SJCRH30 (cell line): ENCODE results near the gene NTNG2. TPM values are rescaled to one million over a fixed set of nuclear protein-coding genes. Genes with fewer than 3 reads are reported as not detected.

Source experiments
- DNase-seq, 2 experiments: peaks; one replicate each; pipeline ENCODE4 v3.0.0-alpha.2; 2015 to 2020
- H3K27ac ChIP-seq: fragments of 250-450 bp; sonication (Bioruptor Pico); 2 replicates; pipeline ENCODE4 v1.5.1; 2020; ENCODE audit warnings: mild to moderate bottlenecking, moderate library complexity
- H3K27me3 ChIP-seq: fragments of 250-450 bp; sonication (Bioruptor Pico); 2 replicates; pipeline ENCODE4 v1.5.1; 2020; ENCODE audit warnings: mild to moderate bottlenecking, moderate library complexity
- H3K36me3 ChIP-seq: fragments of 250-450 bp; sonication (Bioruptor Pico); 2 replicates; pipeline ENCODE4 v1.5.1; 2020; ENCODE audit warnings: mild to moderate bottlenecking, moderate library complexity
- H3K4me1 ChIP-seq: fragments of 250-450 bp; sonication (Bioruptor Pico); 2 replicates; pipeline ENCODE4 v1.5.1; 2020; ENCODE audit warnings: mild to moderate bottlenecking, moderate library complexity
- H3K4me3 ChIP-seq: fragments of 250-450 bp; sonication (Bioruptor Pico); 2 replicates; pipeline ENCODE4 v1.5.1; 2020; ENCODE audit warnings: mild to moderate bottlenecking, moderate library complexity
- H3K9me3 ChIP-seq: fragments of 250-450 bp; sonication (Bioruptor Pico); replicated peaks from 2 replicates; pipeline ENCODE4 v1.5.1; 2020; ENCODE audit warnings: mild to moderate bottlenecking, moderate library complexity
- total RNA-seq: library from RNA; depleted of rRNA; stranded (reverse); fragments of >200 nt; shearing (Covaris generic); gene quantifications from 2 replicates; pipeline ENCODE4 v1.2.3, GENCODE V29; 2014

NTNG2 gene
- total RNA-seq, 1 experiment from 2014 or later: 0.26 TPM

- Histone ChIP-seq H3K27me3 (peaks cover 14% of the 10 kb centered on the region), H3K27ac (no peak overlapping the region), H3K9me3 (no peaks in the 10 kb centered on the region), H3K4me1 (peaks cover 3% of the 10 kb centered on the region; the same call in 1 of the 2 replicates), H3K36me3 (no peaks in the 10 kb centered on the region), H3K4me3 (peak overlapping the region; percentile 34)
- DNase-seq: peak; percentile 59 to 69
Observed at GRCh38 chr9:132141344-132141947, 20.4 kb upstream of the NTNG2 start.

DNA sequence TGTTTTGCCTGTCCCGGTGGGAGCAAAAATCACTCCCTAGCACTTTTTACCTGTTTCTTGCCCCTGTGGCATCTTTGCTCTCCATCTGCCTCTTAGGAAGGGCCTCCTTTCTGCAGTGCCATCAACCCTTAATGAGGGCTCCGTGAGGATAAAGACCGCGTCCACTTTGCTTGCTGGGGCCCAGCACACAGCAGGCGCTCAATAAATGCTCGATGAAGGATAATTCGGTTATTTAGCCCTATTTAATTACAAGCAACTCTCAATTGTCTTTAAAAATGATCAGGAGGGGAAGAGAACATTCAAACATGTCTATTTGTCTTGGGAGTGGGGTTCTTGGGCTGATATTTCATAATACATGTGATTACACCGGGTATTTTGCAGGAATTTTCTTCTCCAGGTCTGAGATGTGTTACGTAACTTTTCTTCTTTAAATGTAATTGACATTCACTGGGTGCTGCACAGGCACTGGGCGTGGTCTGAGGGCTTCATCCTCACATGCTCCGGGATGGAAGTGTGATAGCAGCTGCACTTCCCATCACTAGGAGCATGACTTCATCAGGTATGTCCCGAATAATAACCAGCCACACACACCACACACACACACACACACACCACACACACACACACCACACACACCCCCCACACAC, 19.8 kb upstream of the NTNG2 start:
- Histone ChIP-seq H3K4me3 (peak overlapping the region; percentile 34), H3K27ac (no peak overlapping the region), H3K36me3 (no peaks in the 10 kb centered on the region), H3K27me3 (peaks cover 11% of the 10 kb centered on the region), H3K4me1 (peaks cover 3% of the 10 kb centered on the region; the same call in 1 of the 2 replicates), H3K9me3 (no peaks in the 10 kb centered on the region)
- peak; percentile 63 to 70 for DNase-seq

- Histone ChIP-seq H3K9me3 (no peaks in the 10 kb centered on the region), H3K36me3 (no peaks in the 10 kb centered on the region), H3K27ac (no peak overlapping the region), H3K27me3 (peaks cover 9% of the 10 kb centered on the region), H3K4me3 (no peak overlapping the region), H3K4me1 (peaks cover 3% of the 10 kb centered on the region; the same call in 1 of the 2 replicates)
- no peak for DNase-seq
Observed at GRCh38 chr9:132142924-132143323, 18.9 kb upstream of the NTNG2 start.

DNA sequence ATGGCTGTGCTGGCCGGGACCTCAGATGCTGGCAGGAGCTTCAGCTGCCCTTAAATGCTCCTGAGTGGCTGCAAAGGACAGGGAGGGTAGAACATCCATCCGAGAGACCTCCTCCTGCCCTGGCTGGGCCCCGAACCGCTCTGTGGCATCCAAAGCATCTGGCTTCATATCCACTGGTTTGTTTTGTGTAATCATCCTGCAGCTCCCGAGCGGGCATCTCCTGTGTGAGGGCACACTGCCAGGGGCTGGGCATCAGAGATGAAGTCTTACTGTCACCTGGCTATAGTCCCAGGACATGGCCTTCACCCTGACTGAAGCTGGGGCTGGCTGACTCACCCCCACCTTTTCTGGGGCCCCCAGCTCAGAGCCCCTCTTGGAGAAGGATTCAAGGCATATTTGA, 18.5 kb upstream of the NTNG2 start:
- Histone ChIP-seq H3K4me3 (no peak overlapping the region), H3K4me1 (peaks cover 3% of the 10 kb centered on the region; the same call in 1 of the 2 replicates), H3K36me3 (no peaks in the 10 kb centered on the region), H3K27ac (no peak overlapping the region), H3K9me3 (no peaks in the 10 kb centered on the region), H3K27me3 (peaks cover 9% of the 10 kb centered on the region; the same call in 1 of the 2 replicates)
- no peak for DNase-seq

DNA sequence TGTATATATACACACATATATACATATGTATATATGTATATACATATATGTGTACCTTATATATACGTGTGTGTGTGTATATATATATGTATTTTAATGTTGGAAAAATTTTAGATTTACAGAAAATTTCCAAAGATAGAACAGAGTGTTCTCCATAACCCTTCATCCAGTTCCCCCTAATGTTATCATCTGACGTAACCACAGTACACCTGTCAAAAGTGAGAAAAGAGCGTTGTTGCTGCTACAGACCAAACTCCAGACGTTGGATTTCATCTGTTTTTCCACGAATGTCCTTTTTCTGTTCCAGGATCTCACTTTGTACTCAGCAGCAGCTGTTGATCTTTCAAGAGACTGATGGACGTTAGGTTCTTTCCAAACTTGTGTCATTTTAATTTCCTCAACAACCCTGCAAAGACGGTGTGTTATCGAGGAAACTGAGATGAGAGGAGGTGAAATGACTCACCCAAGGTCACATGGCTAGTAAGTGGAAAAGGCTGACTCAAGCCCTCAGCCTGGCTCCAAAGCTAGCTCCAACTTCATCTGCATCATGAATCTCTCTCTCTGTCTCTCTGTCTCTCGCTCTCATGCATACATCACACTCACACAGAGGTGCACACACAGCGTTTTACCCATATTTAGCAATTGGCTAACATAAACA, 17.0 kb upstream of the NTNG2 start:
- H3K4me3 ChIP-seq: no peak overlapping the region
- no peak for DNase-seq
- H3K27ac ChIP-seq: no peak overlapping the region
- H3K27me3 ChIP-seq: peaks cover 9% of the 10 kb centered on the region; the same call in 1 of the 2 replicates
- no peaks in the 10 kb centered on the region for H3K9me3 ChIP-seq
- peaks cover 3% of the 10 kb centered on the region; the same call in 1 of the 2 replicates for H3K4me1 ChIP-seq
- no peaks in the 10 kb centered on the region for H3K36me3 ChIP-seq

DNA sequence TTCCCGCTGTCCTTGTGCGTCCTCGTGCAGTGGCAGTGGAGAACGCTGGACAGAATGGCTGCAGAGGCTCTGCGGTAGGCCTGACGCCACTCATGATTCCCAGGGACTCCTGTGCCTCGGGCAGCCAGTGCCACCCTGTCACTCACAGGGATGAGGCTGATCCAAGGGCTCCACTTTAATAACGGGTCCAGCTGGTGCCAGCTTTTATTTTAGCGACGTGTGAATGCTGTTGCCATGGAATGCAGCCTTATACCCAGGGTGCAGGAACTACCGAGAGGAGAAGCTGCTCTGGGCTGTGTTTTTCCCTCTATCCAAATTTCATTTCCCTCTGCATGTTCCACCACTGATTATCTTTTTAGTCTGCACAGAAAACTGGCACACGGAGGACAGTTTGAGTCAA, 15.8 kb upstream of the NTNG2 start:
- DNase-seq: no peak
- Histone ChIP-seq H3K9me3 (no peaks in the 10 kb centered on the region), H3K36me3 (no peaks in the 10 kb centered on the region), H3K4me3 (no peak overlapping the region), H3K4me1 (peaks cover 3% of the 10 kb centered on the region; the same call in 1 of the 2 replicates), H3K27me3 (peaks cover 21% of the 10 kb centered on the region; the same call in 1 of the 2 replicates), H3K27ac (no peak overlapping the region)

DNA sequence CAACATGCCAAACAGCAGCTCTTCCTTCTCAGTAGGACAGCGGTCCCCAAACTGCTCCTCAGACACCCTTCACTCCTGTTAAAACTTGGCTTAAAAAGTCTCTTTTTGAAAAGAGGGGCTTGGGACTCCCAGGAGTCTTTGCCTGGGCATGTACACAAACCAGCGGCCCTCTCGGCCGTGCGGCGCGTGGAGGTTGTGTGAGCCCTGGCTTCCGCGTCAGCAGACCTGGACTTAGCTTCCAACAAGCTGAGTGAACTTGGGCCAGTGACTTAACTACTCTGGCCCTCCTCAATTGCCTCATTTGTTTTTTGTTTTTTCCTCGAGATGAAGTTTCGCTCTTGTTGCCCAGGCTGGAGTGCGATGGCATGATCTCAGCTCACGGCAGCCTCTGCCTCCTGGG, 15.3 kb upstream of the NTNG2 start:
- Histone ChIP-seq H3K36me3 (no peaks in the 10 kb centered on the region), H3K9me3 (no peaks in the 10 kb centered on the region), H3K27me3 (peaks cover 25% of the 10 kb centered on the region), H3K27ac (no peak overlapping the region), H3K4me1 (peaks cover 3% of the 10 kb centered on the region; the same call in 1 of the 2 replicates), H3K4me3 (no peak overlapping the region)
- no peak for DNase-seq

DNA sequence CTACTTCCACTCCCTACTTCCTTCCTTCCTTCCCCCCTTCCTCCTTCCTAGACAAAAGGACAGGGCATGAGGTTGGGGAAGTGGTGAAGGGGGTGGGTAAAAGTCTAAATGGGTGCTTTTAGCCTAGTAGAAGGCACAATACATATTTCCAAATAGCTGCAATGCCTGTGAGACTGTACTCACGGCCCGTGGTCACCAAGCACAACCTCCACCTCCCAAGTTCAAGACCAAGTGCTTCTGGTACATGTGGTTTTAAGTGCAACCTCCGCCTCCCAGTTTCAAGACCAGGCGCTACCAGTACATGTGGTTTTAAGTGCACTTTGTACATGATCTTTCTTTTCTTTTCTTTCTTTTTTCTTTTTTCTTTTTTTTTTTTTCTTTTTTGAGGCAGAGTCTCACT, 14.5 kb upstream of the NTNG2 start:
- no peak overlapping the region for H3K27ac ChIP-seq
- peaks cover 32% of the 10 kb centered on the region for H3K27me3 ChIP-seq

DNA sequence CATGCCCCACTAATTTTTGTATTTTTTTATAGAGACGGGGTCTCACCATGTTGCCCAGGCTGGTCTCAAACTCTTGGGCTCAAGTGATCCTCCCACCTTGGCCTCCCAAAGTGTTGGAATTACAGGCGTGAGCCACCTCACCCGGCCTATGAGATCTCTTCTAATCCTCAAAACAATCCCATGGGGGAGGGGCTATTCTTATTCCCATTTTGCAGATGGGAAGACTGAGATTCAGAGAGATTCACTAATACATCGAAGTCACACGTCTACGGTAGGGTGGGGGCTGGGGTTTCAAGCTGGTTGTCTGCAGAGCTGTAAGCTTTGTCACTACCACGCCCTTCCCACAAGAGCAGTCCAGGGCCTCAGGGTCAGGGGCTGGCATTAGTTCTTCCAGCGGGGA, 14.0 kb upstream of the NTNG2 start:
- no peak overlapping the region for H3K4me3 ChIP-seq
- no peaks in the 10 kb centered on the region for H3K36me3 ChIP-seq
- H3K27ac ChIP-seq: no peak overlapping the region
- peaks cover 38% of the 10 kb centered on the region for H3K27me3 ChIP-seq
- H3K9me3 ChIP-seq: no peaks in the 10 kb centered on the region
- DNase-seq: no peak
- H3K4me1 ChIP-seq: no peaks in the 10 kb centered on the region

More for the DNA sequence above, 14.5 kb upstream of the NTNG2 start:
- H3K4me1 ChIP-seq: no peaks in the 10 kb centered on the region
- H3K9me3 ChIP-seq: no peaks in the 10 kb centered on the region
- no peak for DNase-seq
- no peaks in the 10 kb centered on the region for H3K36me3 ChIP-seq
- no peak overlapping the region for H3K4me3 ChIP-seq

DNA sequence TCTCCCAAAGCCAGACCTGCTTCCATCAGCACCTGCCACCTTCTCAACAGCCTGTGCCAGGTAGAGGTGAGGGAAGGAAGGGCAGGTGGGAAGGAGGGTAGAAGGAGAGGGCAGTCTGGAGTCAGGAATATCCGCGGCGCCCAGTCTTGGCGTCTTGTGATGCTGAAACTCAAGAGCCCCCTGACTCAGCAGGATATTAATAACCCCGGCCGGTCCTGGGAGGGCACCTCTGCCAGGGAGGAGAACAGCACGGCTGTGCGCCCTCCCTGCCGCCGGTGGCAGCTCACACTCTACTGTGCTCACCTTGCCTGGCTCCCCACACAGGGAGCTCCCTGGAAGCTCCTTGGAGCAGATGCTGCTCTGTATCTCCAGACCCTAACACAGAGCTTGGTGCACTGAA, 11.6 kb upstream of the NTNG2 start:
- no peak overlapping the region for H3K27ac ChIP-seq
- peaks cover 52% of the 10 kb centered on the region for H3K27me3 ChIP-seq
- H3K9me3 ChIP-seq: no peaks in the 10 kb centered on the region
- no peaks in the 10 kb centered on the region for H3K4me1 ChIP-seq
- H3K4me3 ChIP-seq: no peak overlapping the region
- H3K36me3 ChIP-seq: no peaks in the 10 kb centered on the region
- DNase-seq: no peak

DNA sequence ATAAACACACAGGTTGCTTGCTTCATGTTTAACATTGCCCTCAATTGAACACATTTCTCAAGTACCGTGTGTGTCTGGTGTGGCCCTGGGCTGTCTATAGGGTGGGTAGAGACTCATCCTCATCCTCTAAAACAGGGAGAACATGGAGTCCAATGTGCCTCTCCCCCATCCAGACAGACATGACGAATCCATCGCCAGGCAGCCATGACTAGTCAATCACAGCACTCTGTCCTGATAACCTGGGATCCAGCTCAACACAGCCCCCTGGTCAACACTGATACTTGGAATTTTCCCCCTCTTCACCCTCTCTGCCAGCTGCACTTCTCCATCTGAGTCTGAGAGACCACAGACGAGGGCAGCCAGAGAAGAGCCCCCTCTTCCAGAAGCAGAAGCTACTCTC, 10.7 kb upstream of the NTNG2 start:
- Histone ChIP-seq H3K4me1 (no peaks in the 10 kb centered on the region), H3K4me3 (no peak overlapping the region), H3K27ac (no peak overlapping the region), H3K36me3 (no peaks in the 10 kb centered on the region), H3K27me3 (peaks cover 59% of the 10 kb centered on the region), H3K9me3 (no peaks in the 10 kb centered on the region)
- no peak for DNase-seq

DNA sequence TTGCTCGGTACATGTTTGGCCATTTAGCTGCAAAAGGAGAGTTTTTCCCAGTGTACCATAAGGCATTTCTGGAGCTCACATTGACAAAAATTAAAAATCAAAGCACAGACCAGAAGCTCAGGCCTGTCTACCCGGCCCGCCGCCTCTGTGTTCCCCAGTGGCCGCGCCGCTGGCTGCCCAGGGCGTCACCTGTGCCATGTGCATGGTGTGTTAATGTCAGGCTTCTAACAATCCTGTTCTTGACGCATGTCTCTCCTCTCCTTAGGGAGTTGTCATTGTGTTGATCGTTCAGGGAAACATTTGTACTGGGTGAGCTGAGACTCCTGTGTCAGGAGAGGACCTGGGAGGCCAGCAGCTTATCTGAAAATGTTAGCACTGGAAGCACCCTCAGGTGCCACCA, 9.6 kb upstream of the NTNG2 start:
- H3K9me3 ChIP-seq: no peaks in the 10 kb centered on the region
- H3K27me3 ChIP-seq: peaks cover 62% of the 10 kb centered on the region
- no peak overlapping the region for H3K4me3 ChIP-seq
- H3K27ac ChIP-seq: no peak overlapping the region
- no peaks in the 10 kb centered on the region for H3K4me1 ChIP-seq
- no peak for DNase-seq
- H3K36me3 ChIP-seq: no peaks in the 10 kb centered on the region

DNA sequence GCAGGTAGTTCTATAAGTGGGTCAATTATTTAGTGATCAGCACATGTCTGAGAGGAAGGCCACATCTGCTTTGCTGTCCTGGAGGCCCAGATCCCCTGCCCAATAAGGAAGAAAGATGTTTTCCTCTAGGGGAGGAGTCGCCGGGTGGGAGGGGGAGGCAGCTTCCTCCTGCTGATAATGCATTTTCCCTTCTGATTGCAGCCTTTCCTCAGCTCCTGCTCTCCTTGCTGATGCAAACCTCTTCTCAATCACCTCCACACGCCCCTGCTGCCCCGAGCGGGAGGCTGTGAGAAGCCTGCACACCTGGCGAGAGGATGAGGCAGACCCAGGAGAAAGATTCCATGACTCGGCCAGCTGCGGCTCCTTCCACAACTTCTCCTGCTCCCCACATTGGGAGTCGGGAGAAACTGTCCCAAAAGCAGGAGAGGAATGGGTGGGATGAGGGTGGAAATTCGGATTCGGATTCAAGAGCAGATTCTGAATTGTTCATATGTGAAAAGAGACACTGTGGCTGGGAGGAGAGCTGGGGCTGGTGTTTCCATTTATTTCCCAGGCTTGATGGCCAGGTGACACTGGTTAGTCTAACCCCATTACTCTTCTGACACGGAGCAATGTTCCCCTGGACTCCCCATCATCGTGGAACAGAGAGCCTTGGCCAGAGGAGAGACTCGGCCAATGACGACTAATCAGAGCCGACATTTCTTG, 6.8 kb upstream of the NTNG2 start:
- no peaks in the 10 kb centered on the region for H3K9me3 ChIP-seq
- H3K4me3 ChIP-seq: no peak overlapping the region
- H3K36me3 ChIP-seq: no peaks in the 10 kb centered on the region
- H3K27ac ChIP-seq: no peak overlapping the region
- no peaks in the 10 kb centered on the region for H3K4me1 ChIP-seq
- DNase-seq: no peak
- peaks cover 53% of the 10 kb centered on the region for H3K27me3 ChIP-seq

DNA sequence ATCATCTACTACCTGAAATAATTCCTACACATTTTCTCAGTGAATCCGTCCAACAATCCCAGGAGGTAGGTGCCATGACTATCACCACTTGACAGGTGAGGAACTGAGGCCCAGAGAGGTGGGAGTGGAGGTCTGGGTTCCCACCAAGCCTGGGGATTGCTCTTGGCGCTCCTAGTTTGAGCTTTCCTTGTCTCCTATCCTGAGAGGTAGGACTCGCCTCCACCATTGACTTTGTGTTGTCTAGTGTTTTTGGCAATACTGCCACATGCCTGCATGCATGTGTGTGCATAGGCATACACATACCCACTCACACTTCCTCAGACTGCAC, 6.3 kb upstream of the NTNG2 start:
- Histone ChIP-seq H3K27ac (no peak overlapping the region), H3K4me3 (no peak overlapping the region), H3K27me3 (peaks cover 48% of the 10 kb centered on the region), H3K36me3 (no peaks in the 10 kb centered on the region), H3K9me3 (no peaks in the 10 kb centered on the region), H3K4me1 (no peaks in the 10 kb centered on the region)
- no peak for DNase-seq

GRCh38 chr9:132156262-132156661, 5.6 kb upstream of the NTNG2 start:
- H3K9me3 ChIP-seq: no peaks in the 10 kb centered on the region
- H3K27ac ChIP-seq: no peak overlapping the region
- no peak for DNase-seq
- H3K4me1 ChIP-seq: no peaks in the 10 kb centered on the region
- peaks cover 40% of the 10 kb centered on the region for H3K27me3 ChIP-seq
- no peak overlapping the region for H3K4me3 ChIP-seq
- H3K36me3 ChIP-seq: no peaks in the 10 kb centered on the region
